GM18526 (cell line): Measurements from ENCODE around the gene AKAP10.

Experiments
- POLR2A ChIP-seq: IDR thresholded peaks from 3 replicates; pipeline ENCODE4 v1.6.1; 2011; ENCODE audit not compliant: insufficient read length; ENCODE audit errors: extremely low read depth

Gene AKAP10, protein sequence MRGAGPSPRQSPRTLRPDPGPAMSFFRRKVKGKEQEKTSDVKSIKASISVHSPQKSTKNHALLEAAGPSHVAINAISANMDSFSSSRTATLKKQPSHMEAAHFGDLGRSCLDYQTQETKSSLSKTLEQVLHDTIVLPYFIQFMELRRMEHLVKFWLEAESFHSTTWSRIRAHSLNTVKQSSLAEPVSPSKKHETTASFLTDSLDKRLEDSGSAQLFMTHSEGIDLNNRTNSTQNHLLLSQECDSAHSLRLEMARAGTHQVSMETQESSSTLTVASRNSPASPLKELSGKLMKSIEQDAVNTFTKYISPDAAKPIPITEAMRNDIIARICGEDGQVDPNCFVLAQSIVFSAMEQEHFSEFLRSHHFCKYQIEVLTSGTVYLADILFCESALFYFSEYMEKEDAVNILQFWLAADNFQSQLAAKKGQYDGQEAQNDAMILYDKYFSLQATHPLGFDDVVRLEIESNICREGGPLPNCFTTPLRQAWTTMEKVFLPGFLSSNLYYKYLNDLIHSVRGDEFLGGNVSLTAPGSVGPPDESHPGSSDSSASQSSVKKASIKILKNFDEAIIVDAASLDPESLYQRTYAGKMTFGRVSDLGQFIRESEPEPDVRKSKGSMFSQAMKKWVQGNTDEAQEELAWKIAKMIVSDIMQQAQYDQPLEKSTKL

DNA sequence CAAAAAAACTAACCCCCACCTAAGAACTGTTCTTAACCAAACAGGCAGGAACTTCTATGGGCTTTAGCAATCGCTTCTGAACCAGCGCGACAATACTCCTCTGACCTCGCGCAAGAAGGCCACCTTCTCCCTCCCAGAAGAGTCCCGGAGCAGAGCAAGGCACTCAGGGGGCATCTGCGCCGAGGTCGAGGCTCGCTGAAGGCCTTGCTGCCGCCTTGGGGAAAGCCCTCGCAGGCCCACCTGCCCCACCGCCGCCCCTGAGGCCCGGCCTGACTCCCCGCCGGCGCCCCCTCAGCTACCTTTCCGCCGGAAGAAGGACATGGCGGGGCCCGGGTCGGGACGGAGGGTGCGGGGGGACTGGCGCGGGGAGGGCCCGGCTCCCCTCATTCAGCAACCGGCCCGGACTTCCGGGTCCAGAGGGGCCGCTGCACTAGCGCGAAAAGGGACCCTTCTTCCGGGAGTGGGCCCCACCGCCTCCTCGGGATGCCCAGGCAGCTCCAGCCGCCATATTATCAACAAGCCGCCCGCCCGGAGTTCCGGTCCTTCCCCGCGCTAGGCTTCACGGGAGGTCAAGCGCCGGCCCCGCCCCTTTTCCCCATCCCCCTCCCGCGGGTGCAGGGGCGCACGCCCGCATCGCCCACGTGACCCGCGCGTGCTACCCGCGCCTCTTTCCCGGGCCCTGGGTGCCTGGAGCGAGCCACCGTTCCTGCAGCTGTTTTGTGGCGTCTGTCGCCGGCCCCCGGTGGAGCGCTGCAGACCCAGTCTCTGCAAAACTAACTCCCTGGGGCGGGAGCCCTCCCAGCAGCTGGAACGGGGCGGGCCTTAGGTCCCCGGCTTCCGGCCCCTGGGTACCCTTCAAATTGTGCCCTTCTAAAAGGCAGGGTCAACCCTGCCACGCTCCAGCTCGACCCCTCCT lies at the start of gene AKAP10:
AKAP10 (minus strand) TSS at position 536 of the 916 bp plus-strand sequence; CDS start at position 387, 149 bp downstream.
- peak; percentile 85 for TF ChIP-seq POLR2A

DNA sequence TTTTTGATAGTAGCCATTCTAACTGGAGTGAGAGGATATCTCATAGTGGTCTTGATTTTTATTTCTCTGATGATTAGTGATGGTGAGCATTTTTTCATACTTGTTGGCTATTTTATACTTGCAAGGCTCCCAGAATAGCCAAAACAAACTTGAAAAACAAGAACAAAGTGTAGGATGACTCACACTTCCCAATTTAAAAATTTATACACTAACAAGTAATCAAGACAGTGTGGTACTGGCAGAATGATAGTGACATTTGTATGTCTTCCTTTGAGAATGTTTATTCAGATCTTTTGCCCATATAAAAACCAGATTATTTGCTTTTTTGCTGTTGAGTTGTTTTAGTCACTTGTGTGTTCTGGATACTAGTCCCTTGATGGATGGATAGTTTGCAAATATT lies 49.3 kb upstream of the AKAP10 start:
- TF ChIP-seq POLR2A: no peak

DNA sequence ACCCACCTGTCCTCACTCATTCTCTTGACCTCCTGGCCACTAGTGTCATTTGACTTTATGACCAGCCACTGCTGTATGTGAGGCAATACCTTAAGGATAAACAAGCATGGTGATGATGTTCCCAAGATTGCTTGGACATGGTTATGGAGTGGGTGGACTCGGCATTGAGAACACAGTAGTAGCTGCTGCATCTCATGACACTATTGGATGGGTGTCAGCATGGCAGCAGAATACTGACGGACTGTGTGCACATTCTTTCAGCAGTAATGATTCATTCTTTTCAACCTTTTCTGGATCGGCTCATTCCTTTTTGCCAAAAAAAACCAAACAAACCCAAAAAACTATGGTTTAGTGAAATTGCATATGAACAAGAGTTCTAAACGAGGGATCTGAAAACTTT lies 45.1 kb upstream of the AKAP10 start:
- TF ChIP-seq POLR2A: no peak

DNA sequence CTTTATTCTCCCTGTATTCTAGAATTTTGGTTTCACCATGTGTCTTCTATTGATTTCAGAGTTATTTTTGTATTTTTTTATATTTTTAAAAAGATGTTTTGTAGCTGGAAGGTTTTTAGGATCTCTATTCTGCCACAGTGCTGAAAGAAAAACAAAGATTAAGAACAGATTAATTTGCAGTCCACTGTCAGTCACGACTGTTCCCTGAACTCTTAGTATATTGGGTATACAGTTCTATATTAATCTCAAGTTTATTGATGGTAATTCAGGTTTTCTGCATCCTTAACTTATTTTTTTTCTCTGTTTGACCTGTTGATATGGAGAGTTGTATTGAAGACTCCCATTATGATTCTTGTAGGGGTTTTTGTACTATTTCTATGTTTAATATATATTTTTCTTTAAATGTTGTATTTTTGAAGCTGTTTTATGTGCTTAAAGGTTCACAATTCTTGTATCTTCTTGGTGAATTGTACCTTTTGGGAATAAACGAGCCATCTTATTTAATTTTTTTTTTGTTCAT lies 34.4 kb upstream of the AKAP10 start:
- no peak for TF ChIP-seq POLR2A

DNA sequence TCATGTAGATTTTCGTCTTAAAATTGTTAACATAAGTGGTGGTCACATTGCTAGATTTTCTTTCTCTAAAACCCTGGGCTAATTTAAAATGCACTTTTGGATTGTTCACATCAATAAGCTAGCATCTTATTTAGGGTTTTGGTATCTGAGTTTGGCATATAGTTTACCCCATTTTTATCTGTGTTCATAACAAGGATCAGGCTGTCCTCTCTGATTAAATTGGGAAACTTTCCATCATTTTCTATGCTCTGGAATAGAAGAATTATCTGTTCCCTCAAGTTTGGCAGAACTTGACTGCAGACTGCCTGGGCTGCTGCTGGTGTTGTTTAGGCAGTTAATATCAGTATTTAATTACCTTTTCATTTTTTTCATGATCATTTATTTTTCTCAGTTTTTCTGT lies 33.3 kb upstream of the AKAP10 start:
- TF ChIP-seq POLR2A: no peak

DNA sequence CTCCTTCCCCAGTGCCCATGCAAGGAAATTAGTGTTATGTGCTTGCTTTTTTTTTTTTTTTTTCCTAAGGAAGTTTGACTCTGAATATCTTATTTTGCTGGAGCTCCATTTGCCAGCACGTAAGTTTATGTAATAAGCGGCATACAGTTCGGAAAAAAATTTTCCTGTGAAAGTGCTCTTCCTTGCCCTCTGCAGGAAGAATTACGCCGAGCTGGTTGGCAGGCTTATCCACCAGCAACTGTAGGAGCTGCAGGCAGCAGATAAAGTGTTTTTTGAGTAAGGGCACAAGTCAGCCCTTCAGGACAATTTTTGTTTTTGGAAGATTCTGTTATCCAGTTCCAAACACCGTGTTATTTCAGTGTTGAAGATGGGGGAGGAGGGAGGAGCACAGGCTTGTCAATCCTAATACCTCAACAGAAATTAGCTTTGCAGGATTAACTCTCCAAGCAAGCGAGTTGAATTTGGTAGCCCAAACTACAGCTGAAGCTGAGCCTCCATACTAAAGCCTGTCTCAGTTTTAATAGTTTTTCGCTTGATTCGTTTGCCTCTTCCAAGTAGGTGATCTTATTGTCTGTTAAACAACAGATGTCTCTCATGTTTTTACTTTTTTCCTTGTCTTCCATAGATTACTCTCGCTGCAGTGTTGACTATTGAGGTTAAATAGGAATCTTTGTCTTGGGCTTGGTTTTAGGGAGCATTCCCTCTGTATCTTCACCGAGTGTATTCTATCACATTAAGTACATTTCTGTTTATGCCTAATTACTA lies 32.7 kb upstream of the AKAP10 start:
- TF ChIP-seq POLR2A: no peak

DNA sequence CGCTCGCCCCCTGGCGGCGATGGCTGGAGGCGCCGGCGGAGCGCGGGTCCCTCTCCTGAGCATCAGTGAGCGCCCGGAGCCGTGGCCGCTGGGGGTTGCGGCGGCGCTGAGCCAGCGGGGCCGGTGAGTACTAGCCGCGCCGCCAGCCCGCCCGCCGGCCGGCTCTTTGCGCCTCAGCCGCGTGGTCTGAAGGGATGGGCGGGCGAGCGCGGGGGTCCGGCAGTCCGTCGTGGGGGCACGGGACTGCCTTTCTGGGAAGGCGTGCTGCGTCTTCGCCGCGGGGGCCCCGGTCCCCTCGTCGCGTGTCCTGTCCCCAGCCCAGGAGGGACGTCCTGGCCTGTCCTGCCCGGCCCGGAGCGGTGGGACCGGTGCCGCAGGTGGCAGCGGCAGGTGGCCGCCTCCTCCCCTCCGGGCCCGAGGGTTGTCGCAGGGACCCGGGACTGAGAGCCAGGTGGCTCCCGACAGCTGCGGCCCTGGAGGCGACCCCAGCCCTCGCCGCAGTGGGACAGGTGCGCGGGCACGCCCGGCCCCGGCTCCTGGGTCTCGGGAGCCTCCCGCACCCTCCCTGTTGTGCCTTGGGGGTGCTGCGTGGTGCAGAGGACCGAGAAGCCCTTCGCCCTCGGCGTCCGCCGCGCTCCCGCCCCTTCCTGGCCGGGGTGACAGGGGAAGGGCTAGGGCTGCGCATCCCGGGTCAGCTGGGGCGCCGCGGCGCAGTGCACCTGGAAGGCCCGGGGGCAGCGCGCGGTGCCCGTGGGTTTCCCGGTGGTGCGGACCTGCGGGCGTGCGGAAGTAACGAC lies 31.9 kb upstream of the AKAP10 start, which contains the start of gene SPECC1:
SPECC1 (plus strand) TSS at position 58 of the 797 bp plus-strand sequence. CDS start 87,293 bp downstream, outside the sequence.
- no peak for TF ChIP-seq POLR2A

DNA sequence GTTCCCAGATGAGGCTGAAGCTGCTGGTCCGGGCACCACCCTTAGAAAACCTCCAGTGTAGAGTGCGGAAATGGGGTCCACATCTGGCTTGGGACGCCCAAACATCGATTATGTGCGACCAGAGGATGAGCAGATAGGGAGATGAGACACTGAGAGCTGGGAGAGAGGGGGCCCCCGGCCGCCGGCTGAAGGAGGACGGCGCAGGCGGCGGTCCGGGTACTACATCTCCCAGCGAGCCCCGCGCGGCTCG lies 31.3 kb upstream of the AKAP10 start:
- TF ChIP-seq POLR2A: no peak

DNA sequence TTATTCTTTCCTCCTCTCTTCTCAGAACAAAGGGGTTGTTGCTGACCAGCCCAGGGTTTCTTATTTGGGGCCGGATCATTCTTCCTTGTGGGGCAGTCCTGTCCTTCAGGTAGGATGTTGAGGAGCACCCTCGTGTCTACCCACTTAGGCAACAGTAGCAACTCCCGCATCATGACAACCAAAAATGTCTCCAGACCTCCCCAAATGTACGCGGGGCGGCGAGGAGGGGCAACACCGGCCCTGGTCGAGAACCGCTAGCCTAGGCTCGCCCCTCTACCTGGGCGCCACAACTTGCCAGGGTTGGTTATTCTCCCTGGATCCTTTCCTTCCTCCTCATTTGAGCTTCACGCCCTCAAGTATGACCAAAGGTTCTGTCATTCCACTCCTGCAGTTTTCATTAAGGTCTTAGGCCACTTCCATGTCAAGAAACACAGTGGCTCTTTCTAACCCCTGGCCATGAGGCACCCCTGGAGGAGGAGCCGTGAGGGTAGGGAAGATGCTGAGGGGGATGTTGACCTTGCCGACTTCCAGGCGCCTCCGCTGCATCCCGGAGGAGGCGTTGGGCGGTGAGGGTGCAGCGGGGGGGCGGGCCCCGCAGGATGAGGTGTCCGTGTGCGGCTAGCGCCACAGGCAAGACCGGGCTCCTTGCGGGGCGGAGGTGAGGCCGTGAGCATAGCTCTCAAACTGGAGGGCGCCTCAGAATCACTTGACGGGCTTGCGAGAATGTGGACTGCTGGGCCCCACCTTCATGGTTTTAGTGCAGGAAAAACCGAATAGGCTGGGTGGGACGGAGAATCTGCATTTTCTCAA lies 30.8 kb upstream of the AKAP10 start:
- TF ChIP-seq POLR2A: no peak

DNA sequence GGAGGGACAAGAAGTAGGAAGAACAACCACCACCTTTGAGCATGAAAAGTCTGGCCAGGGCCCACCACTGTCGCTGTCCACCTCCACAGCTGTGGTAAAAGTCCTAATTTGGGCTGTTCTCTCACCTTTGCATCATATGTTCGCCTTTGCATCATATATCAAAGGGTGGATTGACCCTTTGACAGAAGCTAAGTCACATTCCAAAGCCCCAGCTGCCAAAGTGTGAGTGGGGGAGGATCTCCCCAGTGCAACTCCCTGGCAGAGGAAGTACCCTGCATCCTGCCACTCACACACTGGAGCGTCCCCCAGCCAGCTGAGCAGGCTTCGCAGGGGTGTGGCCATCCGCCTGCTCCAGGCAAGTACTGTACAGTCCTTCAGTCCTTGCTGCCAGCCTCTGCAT lies 18.9 kb upstream of the AKAP10 start:
- TF ChIP-seq POLR2A: no peak

DNA sequence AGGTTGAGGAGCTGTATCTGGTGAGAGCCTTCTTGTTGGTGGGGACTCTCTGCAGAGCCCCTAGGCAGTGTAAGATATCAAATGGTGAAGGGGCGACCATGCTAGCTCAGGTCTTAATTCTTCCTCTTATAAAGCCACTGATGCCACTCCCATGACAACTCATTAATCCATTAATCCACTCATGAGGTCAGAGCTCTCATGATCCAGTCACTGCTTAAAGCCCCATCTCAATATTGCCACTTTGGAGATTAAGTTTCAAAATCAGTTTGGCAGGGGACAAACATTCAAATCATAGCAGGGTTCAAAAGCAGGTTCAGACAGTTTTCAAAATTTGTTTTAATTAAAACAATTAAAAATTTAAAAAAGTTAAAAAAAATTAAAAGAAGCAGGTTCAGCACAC lies 18.5 kb upstream of the AKAP10 start:
- TF ChIP-seq POLR2A: no peak

DNA sequence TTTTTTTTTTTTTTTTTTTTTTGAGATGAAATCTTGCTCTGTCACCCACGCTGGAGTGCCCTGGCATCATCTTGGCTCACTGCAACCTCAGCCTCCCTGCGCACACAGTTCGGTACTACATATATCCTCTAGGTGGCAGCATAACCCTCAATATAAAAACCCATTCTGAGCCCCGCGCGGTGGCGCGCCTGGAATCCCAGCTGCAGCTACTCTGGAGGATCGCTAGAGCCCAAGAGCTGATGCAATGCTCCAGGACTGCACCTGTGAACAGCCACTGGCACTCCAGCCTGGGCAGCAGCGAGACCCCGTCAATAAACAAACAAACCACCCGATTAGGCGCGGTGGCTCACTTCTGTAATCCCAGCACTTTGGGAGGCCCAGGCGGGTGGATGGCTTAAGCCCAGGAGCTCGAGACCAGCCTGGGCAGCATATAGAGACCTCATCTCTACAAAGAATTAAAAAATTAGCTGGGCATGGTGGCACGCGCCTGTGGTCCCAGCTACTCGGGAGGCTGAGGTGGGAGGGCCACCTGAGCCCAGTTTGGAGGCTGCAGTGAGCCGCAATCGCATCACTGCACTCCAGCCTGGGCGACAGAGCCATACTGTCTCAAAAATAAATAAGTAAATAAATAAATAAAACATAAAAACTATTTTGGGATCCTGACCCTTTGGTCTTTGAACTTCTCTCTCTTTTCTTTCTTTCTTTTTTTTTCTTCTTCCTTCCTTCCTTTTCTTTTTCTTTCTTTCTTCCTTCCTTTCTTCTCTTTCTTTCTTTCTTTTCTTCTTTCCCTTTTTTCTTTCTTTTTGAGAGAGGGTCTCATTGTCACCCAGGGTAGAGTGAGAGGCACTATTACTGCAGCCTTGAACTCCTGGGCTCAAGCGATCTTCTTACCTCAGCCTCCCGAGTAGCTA lies 15.4 kb upstream of the AKAP10 start:
- no peak for TF ChIP-seq POLR2A
